PFSK-1 (cell line): ENCODE data around the gene CERS6.

Source experiments
- POLR2AphosphoS5 ChIP-seq: IDR thresholded peaks from 2 replicates; pipeline ENCODE4 v1.6.1; 2012; ENCODE audit warnings: low read depth, mild to moderate bottlenecking, control low read depth, low read length, moderate library complexity
- SIN3A ChIP-seq: IDR thresholded peaks from 2 replicates; pipeline ENCODE4 v1.6.1; 2012; ENCODE audit warnings: mild to moderate bottlenecking, low read length, moderate library complexity, borderline replicate concordance; ENCODE audit not compliant: insufficient read depth
- TAF1 ChIP-seq: IDR thresholded peaks from 2 replicates; pipeline ENCODE4 v1.6.1; 2012; ENCODE audit warnings: low read length, control low read depth, borderline replicate concordance; ENCODE audit not compliant: insufficient read depth
- TF ChIP-seq, protein P1 (sequence below), 2 experiments: IDR thresholded peaks; 2 replicates each; pipeline versions ENCODE4 v1.6.1 to v1.8.0; 2011 to 2012; ENCODE audit warnings: low read depth in 2 of 2, low read length in 2 of 2, control low read depth in 1 of 2, inconsistent platforms in 1 of 2, mild to moderate bottlenecking in 1 of 2, moderate library complexity in 1 of 2; ENCODE audit not compliant: insufficient read depth in 1 of 2

DNA sequence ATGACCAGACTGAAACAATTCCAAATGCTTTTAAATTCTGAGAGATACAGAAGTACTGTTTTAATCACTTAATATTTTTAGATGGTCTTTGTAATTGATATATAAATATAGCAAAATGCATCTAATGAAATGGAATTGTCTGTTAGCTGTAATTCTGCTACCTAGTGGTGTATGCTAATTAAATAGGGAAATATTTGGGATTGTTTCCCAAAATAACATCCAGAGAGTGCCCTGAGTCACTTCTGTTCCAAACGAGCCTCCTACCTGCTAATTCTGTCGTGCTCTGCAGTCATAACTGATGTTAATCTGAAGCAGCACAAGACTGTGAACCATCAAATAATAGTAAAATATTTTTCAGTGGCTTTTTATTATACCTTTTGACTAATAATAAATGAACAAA is 274.9 kb downstream of the CERS6 start:
- TF ChIP-seq SIN3A (no peak), POLR2AphosphoS5 (no peak), TAF1 (no peak)
- TF ChIP-seq, protein P1, sequence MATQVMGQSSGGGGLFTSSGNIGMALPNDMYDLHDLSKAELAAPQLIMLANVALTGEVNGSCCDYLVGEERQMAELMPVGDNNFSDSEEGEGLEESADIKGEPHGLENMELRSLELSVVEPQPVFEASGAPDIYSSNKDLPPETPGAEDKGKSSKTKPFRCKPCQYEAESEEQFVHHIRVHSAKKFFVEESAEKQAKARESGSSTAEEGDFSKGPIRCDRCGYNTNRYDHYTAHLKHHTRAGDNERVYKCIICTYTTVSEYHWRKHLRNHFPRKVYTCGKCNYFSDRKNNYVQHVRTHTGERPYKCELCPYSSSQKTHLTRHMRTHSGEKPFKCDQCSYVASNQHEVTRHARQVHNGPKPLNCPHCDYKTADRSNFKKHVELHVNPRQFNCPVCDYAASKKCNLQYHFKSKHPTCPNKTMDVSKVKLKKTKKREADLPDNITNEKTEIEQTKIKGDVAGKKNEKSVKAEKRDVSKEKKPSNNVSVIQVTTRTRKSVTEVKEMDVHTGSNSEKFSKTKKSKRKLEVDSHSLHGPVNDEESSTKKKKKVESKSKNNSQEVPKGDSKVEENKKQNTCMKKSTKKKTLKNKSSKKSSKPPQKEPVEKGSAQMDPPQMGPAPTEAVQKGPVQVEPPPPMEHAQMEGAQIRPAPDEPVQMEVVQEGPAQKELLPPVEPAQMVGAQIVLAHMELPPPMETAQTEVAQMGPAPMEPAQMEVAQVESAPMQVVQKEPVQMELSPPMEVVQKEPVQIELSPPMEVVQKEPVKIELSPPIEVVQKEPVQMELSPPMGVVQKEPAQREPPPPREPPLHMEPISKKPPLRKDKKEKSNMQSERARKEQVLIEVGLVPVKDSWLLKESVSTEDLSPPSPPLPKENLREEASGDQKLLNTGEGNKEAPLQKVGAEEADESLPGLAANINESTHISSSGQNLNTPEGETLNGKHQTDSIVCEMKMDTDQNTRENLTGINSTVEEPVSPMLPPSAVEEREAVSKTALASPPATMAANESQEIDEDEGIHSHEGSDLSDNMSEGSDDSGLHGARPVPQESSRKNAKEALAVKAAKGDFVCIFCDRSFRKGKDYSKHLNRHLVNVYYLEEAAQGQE (IDR thresholded peaks at IDR 0.05; ENCODE audit: insufficient read depth in 1 of 2, low read depth in 2 of 2, low read length in 2 of 2), result no peak
